HG03280 (cell line): ENCODE measurements around the gene SHISAL2A.
"Not testable (repeated sequence)": the region's sequence is repeated elsewhere in the genome, so short reads cannot be mapped to it uniquely, and the experiment has no call there.

Source experiments
- ATAC-seq: cut with Tn5 transposase; IDR thresholded peaks from one replicate; pipeline ENCODE4 v1.9.1; 2021; ENCODE audit warnings: mild to moderate bottlenecking, moderate library complexity; ENCODE audit not compliant: unreplicated experiment

The SHISAL2A gene

DNA sequence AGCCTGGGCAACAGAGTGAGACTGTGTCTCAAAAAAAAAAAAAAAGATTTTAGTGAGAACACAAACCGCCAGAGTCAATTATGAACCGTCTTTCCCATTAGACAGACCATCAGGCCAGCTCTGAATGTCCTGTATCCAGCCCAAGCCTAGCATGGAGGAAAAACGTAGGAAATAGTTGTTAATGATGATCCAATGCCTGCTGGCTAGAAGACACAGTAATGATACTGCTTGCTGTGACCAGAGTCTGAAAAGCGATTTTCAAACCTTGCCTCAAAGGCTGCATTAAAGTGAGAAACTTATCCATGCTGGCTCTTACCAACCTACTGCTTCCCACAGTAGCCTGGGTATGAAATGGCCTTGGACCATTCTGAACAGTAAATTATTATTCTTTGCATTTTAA, 48.2 kb downstream of the SHISAL2A start:
- ATAC-seq = no peak

DNA sequence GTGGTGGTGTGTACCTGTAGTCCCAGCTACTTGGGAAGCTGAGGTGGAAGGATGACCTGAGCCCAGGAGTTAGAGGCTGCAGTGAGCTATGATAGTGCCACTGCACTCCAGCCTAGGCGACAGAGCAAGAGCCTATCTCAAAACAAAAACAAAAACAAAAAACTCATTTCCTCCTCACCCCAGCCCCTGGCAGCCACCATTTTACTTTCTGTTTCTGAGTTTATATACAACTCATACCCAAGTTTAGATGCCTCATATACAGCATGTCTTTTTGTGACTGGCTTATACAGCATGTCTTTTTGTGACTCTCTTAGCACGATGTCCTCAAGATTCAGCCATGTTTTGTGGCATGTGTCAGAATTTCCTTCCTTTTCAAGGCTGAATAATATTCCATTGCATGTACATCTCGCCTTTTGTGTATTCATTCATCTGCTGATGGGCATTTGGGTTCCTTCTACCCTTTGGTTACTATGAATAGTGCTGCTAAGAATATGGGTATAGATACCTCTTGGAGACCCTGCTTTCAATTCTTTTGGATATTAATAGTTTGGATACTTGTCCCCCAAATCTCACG, 50.5 kb downstream of the SHISAL2A start:
- ATAC-seq = no peak

DNA sequence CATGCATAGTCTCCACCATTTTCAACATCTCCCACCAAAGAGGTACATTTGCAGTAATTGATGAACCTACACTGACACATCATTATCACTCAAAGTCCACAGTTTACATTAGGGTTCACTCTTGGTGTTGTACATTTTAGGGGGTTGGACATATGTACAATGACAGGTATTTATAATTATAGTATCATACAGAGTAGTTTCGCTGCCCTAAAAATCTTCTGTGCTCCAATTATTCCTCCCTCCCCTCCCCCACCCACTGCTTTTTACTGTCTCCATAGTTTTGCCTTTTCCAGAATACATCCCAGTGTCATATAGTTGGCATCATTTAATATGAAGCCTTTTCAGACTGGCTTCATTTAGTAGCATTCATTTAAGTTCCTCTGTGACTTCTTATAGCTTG, 51.6 kb downstream of the SHISAL2A start:
- no peak for ATAC-seq

DNA sequence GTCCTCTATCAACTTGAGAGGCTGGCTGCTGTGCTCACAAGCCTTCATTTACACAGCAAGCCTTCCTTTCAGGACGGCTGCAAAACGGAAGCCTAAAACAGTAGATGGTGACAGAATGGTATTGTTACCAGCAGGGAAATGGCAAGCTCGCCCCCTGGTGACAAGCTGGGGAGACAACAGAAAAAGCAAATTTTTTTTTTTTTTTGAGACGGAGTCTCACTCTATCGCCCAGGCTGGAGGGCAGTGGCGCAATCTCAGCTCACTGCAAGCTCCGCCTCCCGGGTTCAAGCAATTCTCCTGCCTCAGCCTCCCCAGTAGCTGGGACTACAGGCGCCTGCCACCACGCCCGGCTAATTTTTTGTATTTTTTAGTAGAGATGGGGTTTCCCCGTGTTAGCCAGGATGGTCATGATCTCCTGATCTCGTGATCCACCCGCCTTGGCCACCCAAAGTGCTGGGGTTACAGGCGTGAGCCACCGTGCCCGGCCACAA, 53.3 kb downstream of the SHISAL2A start:
- ATAC-seq = peak; percentile 75

DNA sequence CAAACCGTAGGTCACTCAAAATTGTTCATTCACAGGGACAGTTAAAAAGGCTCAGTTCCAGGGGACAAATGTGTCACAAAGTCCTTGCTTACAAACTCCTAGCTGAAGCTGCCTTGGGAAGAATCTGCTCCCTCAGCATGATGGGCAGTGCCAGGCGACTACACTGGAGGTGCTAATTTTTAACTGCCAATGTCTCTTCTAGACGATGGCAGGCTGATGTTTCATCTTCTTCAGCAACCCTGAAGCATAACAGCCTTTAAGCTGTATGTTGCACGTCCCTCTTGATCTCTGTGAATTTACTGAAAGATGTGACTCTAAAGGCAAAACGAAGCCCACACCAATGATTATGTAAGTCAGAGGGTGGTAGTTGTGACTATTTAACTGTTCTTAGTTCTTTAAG, 53.9 kb downstream of the SHISAL2A start:
- ATAC-seq = no peak

DNA sequence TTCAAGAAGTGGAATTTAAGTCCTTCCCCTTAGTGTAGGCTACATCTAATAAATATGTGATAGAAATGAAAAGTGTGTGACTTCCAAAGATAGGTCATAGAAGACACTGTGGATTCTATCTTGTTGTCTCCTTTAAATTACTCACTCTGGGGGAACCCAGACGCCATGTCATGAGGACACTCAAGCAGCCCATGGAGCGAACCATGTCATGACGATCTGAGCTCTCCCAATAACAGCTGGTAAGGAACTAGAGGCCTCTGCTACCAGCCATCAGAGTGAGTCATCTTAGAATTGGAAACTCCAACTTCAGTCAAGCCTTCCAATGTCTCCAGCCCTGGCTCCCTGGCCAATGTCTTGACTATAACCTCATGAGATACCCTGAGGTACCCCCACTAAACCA, 58.9 kb downstream of the SHISAL2A start:
- no peak for ATAC-seq

DNA sequence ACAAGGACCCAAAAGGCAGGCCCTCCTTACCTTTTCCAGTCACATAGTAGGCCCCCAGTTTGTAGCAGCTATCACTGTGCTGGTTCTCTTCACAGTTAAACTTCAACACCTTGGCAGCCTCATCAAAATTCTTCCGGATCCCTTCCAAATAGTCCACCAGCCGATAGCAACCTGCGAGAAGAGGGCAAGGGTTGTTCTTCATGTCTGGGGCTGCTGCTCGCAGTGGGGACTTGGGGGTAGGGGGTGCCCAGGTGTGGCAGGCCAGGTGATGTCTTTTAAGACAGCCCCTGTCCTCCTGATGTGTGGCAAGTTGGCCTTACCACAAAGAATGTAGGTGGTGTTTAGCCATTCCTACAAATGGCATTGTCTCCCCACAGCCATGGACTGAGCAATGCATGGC, 59.7 kb downstream of the SHISAL2A start:
- ATAC-seq = no peak

DNA sequence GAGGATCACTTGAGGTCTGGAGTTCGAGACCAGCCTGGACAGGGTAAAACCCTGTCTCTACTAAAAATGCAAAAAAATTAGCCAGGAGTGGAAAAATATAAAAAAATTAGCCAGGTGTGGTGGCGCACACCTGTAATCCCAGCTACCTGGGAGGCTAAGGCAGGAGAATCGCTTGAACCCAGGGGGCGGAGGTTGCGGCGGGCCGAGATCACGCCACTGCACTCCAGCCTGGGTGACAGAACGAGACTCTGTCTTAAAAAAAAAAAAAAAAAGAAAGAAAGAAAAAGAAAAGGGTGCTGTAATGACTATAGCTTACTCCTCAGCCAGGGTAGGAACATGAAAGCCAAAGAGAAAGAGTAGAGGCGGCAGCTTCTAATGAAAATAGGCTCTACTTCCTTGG, 60.4 kb downstream of the SHISAL2A start:
- not testable (repeated sequence) for ATAC-seq

DNA sequence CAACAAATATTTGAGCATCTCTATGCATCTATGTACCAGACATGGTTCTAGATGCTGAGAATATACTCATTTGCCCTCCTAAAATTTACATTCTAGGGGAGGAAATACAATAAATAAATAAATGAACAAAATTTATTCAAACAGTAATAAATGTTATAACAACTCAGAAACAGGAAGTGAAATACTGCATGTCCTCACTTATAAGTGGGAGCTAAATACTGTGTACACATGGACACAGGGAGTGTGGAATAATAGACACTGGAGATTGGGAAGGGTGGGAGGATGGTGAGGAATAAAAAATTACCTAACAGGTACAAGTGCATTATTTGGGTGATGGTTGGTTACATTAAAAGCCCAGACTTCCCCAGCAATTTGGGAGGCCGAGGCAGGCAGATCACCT, 60.9 kb downstream of the SHISAL2A start:
- no peak for ATAC-seq

DNA sequence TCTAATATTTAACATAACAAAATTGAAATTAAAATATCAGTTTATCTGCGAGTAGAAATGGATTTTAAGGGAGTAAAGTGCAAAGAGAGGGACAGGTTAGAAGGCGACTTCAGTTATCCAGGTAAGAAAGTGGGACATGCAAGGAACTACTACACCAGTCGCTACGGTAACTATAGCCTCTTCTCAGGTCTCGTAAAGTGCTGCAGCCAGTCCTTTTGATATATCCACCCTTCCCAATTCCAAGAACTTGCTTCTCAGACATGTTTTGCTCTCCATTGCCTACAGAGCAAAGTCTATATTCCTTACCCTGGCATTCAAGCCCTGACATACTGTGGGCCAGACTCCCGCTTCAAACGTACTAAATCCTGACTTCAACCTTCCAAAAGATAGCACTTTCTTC, 62.7 kb downstream of the SHISAL2A start:
- no peak for ATAC-seq

DNA sequence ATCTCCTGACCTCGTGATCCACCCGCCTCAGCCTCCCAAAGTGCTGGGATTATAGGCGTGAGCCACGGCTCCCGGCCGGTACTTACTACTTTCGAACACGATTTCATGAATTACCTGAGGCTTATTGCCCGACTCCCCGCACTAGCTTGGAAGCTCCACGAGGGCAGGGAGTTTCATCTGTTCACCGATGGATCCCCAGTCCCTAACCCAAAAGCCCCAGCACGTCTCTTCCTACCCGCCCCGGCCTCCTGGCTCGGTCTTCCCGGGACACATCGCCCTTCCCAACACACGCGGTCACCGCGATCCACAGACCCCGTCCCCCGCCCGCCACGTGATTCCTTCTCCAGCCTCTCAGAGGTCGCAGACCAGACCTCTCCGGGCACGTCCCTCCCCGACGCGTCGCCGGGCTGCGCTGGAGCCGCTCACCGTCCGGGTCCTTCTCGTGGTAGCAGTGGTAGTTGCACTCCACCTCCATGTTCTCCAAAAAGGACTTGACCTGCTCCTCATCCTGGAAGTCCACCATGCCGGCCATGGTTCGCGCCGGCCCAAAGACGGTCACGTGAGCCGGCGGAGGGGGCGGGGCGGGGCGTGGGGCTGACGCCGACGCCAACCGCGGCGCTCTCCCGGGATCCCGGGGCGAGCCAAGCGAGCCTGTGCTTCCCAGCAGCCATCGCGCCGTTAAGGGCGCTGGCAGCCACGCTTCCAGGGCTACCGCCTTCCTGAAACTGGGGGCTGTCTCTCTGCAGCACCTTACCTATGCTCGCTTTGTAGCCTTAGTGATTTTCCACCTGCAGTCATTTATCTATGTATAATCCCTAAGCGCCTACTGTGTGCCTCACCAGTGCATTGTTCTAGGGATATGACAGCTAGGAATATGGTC, 65.1 kb downstream of the SHISAL2A start, which contains the start of gene COA7:
COA7 (minus strand) TSS at position 553 of the 880 bp plus-strand sequence; CDS start at position 532, 21 bp downstream.
- peak; percentile 46 for ATAC-seq

DNA sequence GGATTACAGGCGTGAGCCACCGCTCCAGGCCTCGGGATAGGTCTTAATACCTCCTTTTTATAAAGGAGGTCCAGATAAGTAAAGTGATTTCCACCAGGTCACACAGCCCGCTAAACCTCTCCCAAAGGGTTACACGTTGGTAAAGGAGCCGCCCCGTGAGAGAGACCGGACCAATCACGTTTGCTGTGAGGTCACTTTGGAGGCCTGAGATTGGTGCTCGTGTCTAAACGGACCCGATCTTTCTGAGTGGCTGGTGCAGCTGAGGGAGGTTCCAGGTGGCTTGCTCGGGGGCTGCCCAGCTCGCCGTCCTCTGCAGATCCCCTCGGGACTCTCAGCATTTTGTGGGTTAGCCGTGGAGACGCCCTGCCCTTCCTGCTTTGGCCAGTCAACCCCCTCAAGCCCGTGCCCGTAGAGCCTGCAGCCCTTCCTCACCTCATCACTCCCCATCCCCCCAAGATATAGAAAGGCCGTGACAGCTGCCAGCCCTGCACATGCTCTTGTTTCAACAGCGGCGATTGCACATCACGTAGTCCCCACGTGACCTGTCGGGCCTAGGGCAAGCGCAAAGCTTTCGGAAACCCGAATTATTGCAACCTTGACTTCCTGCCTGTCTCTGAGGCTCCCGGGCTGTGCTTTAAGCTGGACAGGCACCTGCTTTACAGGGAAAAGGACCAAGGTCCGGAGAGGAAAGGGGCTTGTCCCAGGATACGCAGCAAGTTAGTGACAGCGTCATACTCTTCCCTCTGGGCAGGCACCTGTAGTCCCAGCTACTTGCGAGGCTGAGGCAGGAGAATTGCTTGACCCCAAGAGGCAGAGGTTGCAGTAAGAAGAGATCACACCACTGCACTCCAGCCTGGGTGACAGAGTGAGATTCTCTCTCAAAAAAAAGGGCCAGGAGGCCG, 70.2 kb downstream of the SHISAL2A start:
- peak; percentile 91 for ATAC-seq

DNA sequence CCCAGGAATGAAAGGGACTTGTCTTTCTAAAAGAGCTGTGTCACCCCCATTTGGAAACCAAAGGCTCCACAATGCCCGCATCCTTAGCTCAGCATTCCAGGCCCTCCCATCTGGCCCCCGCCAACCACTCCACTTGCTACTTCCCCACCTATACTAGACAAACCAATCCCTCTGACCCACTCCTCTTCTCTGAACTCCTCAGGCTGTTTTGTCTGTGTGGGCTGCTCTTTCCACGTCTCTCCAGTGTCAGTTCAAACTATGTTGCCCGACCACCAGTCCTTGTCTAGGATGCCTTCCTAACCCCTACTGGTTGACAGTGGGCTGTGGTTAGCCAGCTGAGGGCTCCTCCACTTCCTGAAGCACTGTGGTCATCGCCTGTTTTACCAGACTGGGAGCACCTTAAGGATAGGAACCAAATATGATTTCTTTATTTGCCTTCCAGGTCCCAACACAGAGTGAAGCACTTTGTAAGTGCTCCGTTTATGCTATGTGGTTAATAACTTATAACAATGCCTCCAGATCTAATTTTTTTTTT, 73.2 kb downstream of the SHISAL2A start:
- ATAC-seq = no peak
